Measurements from ENCODE around the gene GZF1.

The GZF1 gene

DNA sequence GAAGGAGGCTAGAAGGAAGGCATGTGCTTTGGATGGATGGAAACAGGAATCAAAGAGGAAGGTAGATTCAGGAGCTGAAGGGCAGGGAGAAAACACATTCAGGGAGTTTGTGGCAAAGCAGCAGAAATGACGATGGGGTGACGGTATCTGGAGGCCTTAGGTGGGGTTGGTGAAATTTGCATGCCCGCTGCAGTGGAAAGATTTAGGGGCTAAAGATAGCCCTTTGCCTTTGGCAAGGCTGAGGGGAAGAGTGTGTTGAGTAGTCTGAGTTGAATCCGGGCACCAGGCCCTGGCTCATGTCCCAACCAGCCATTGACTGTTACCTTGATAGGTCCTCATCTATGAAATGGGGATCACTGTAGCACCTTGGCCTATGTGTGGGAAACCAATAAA is 1.3 kb downstream of the GZF1 start:
- H3K27ac ChIP-seq (ENCODE audit: low read depth, low read length) = no peak overlapping the region
- peak overlapping the region; percentile 76 for H3K4me3 ChIP-seq (ENCODE audit: low read length)
- H3K4me1 ChIP-seq (ENCODE audit: control insufficient read depth, insufficient read depth, low read length) = peaks cover 20% of the 10 kb centered on the region
- H3K36me3 ChIP-seq (ENCODE audit: control insufficient read depth, insufficient read depth, low read length) = peaks cover 10% of the 10 kb centered on the region
- no peak overlapping the region for H3K9ac ChIP-seq (ENCODE audit: low read length)
- no peaks in the 10 kb centered on the region for H3K27me3 ChIP-seq (ENCODE audit: control insufficient read depth, insufficient read depth, low read length)

DNA sequence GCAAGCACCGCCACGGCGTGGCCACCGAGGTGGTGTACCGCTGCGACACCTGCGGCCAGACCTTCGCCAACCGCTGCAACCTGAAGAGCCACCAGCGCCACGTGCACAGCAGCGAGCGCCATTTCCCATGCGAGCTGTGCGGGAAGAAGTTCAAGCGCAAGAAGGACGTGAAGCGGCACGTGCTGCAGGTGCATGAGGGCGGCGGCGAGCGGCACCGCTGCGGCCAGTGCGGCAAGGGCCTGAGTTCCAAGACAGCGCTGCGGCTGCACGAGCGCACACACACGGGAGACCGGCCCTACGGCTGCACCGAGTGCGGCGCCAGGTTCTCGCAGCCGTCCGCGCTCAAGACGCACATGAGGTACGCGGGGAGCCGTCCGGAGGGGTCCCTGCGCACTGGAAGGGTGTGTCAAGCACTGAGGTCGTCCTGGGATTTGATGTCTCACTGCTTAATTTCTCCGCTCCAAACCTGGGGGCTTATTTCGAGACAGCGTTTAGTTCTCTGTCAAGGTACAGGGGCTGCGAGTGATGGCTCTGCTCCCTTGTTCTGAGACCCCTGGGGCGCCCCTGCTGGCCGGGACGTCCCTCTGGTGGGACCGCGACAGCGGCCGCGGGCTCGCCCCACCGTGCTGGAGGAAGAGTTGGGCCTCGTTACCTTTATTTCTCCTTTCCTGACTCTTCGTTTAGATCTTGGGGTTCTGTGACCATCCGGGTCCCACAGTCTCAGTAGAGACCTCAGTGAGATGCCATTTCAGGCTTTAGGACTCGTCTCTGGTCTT is 3.6 kb downstream of the GZF1 start:
- H3K27me3 ChIP-seq (ENCODE audit: control insufficient read depth, insufficient read depth, low read length) = no peaks in the 10 kb centered on the region
- peaks cover 20% of the 10 kb centered on the region for H3K36me3 ChIP-seq (ENCODE audit: control insufficient read depth, insufficient read depth, low read length)
- peaks cover 19% of the 10 kb centered on the region for H3K4me1 ChIP-seq (ENCODE audit: control insufficient read depth, insufficient read depth, low read length)
- no peak overlapping the region for H3K27ac ChIP-seq (ENCODE audit: low read depth, low read length)
- H3K9ac ChIP-seq (ENCODE audit: low read length) = no peak overlapping the region
- H3K4me3 ChIP-seq (ENCODE audit: low read length) = no peak overlapping the region

- H3K4me1 ChIP-seq (ENCODE audit: control insufficient read depth, insufficient read depth, low read length) = peaks cover 12% of the 10 kb centered on the region
- H3K27me3 ChIP-seq (ENCODE audit: control insufficient read depth, insufficient read depth, low read length) = no peaks in the 10 kb centered on the region
- no peak overlapping the region for H3K27ac ChIP-seq (ENCODE audit: low read depth, low read length)
- H3K9ac ChIP-seq (ENCODE audit: low read length) = no peak overlapping the region
- H3K36me3 ChIP-seq (ENCODE audit: control insufficient read depth, insufficient read depth, low read length) = peaks cover 24% of the 10 kb centered on the region
- no peak overlapping the region for H3K4me3 ChIP-seq (ENCODE audit: low read length)
Observed at GRCh38 chr20:23366384-23366783, 4.4 kb downstream of the GZF1 start.

DNA sequence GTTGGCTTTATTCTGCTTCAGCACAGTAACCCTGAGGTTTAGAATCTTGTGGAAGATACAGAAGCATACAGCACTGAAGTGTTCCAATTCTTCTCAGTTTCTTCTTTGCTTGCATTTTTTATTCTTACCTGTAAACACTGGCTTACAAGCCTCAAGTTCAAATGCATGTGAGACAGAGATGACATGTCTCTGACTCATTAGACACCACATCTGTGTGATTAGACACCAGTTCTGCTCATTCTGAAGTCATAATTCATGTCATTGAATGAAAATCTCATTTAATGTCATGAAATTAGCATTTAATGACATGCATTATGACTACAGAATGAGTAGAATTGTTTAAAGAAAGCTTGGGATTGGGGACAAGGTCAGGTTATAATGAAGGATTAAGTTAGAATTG is 5.8 kb downstream of the GZF1 start:
- Histone ChIP-seq H3K9ac (ENCODE audit: low read length) (no peak overlapping the region), H3K27ac (ENCODE audit: low read depth, low read length) (no peak overlapping the region), H3K4me1 (ENCODE audit: control insufficient read depth, insufficient read depth, low read length) (peaks cover 10% of the 10 kb centered on the region), H3K36me3 (ENCODE audit: control insufficient read depth, insufficient read depth, low read length) (peaks cover 24% of the 10 kb centered on the region), H3K27me3 (ENCODE audit: control insufficient read depth, insufficient read depth, low read length) (no peaks in the 10 kb centered on the region), H3K4me3 (ENCODE audit: low read length) (no peak overlapping the region)

DNA sequence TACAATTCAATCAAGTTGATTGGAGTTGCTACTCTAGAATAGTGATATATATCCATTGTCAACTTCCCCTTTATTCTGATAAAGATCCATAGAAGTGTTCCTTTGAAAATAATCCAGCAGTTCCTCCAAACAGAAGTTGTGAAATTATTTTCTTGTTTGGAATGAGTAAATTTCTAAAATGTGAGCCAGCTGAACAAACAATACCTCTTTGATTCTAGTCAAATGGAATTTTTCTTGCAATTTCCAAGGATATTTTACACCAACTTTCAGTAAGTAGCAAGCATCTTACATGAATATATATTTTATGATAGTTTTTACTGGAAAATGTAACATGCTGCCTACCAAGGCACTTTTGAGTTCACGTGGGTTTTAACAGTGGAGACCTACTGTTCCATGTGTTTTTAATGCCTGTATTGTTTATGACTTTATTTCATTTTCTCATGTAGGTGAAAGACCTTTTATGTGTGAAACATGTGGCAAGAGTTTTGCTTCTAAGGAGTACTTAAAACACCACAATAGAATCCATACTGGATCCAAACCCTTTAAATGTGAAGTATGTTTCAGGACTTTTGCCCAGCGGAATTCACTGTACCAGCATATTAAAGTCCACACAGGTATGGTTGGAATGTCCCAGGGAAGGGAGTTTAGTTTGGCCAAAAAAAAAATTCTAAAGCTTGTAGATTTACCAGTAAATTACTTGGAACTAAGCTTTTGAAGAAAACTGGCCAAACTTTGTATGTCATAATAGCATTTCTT is 6.5 kb downstream of the GZF1 start:
- peaks cover 28% of the 10 kb centered on the region for H3K36me3 ChIP-seq (ENCODE audit: control insufficient read depth, insufficient read depth, low read length)
- H3K27ac ChIP-seq (ENCODE audit: low read depth, low read length) = no peak overlapping the region
- H3K4me3 ChIP-seq (ENCODE audit: low read length) = no peak overlapping the region
- H3K27me3 ChIP-seq (ENCODE audit: control insufficient read depth, insufficient read depth, low read length) = no peaks in the 10 kb centered on the region
- no peak overlapping the region for H3K9ac ChIP-seq (ENCODE audit: low read length)
- H3K4me1 ChIP-seq (ENCODE audit: control insufficient read depth, insufficient read depth, low read length) = peaks cover 3% of the 10 kb centered on the region

GRCh38 chr20:23369072-23369823 is 7.3 kb downstream of the GZF1 start:
- H3K36me3 ChIP-seq (ENCODE audit: control insufficient read depth, insufficient read depth, low read length) = peaks cover 30% of the 10 kb centered on the region
- H3K27me3 ChIP-seq (ENCODE audit: control insufficient read depth, insufficient read depth, low read length) = no peaks in the 10 kb centered on the region
- H3K4me3 ChIP-seq (ENCODE audit: low read length) = no peak overlapping the region
- no peak overlapping the region for H3K9ac ChIP-seq (ENCODE audit: low read length)
- no peak overlapping the region for H3K27ac ChIP-seq (ENCODE audit: low read depth, low read length)
- H3K4me1 ChIP-seq (ENCODE audit: control insufficient read depth, insufficient read depth, low read length) = peaks cover 3% of the 10 kb centered on the region

DNA sequence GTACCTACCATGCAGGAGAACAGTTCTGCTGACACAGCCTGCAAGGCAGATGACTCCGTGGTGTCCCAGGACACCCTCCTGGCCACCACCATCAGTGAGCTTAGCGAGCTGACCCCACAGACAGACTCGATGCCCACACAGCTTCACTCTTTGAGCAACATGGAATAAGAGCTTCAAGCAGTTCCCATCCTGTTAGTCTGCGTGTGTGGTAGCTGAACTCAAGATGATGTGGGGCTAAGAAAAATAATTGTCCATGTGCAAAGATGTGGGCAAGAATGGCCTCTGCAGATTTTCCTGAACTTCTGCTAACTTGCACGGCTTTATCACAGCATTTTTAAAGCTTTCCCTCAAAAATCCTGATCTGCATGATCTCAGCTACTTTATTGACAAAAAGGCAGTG is 8.3 kb downstream of the GZF1 start:
- no peak overlapping the region for H3K27ac ChIP-seq (ENCODE audit: low read depth, low read length)
- H3K27me3 ChIP-seq (ENCODE audit: control insufficient read depth, insufficient read depth, low read length) = no peaks in the 10 kb centered on the region
- peaks cover 25% of the 10 kb centered on the region for H3K36me3 ChIP-seq (ENCODE audit: control insufficient read depth, insufficient read depth, low read length)
- H3K4me1 ChIP-seq (ENCODE audit: control insufficient read depth, insufficient read depth, low read length) = peaks cover 3% of the 10 kb centered on the region
- no peak overlapping the region for H3K4me3 ChIP-seq (ENCODE audit: low read length)
- H3K9ac ChIP-seq (ENCODE audit: low read length) = no peak overlapping the region

DNA sequence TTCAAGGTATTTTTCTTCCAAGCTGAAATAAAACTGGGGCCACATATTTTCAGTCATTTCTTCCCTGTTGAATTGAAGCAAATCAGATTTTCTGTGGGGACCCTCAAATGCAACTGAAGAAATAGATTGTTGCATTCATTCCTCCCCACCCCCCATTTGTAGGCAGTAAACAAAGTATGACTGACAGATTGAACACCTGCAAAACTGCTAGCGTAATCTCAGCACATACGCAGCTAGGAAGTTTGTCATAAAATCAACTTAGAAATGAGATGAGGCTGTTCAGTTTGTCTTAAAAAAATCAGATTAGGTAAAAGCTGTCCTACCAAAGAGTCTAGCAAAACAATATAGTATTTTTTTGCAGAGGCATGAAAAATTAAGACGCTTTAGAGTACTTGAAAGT is 8.9 kb downstream of the GZF1 start:
- H3K36me3 ChIP-seq (ENCODE audit: control insufficient read depth, insufficient read depth, low read length) = peaks cover 22% of the 10 kb centered on the region
- no peaks in the 10 kb centered on the region for H3K27me3 ChIP-seq (ENCODE audit: control insufficient read depth, insufficient read depth, low read length)
- H3K9ac ChIP-seq (ENCODE audit: low read length) = no peak overlapping the region
- H3K4me3 ChIP-seq (ENCODE audit: low read length) = no peak overlapping the region
- no peak overlapping the region for H3K27ac ChIP-seq (ENCODE audit: low read depth, low read length)
- peaks cover 3% of the 10 kb centered on the region for H3K4me1 ChIP-seq (ENCODE audit: control insufficient read depth, insufficient read depth, low read length)

GRCh38 chr20:23371496-23371895 is 9.5 kb downstream of the GZF1 start:
- Histone ChIP-seq H3K9ac (ENCODE audit: low read length) (no peak overlapping the region), H3K4me3 (ENCODE audit: low read length) (no peak overlapping the region), H3K36me3 (ENCODE audit: control insufficient read depth, insufficient read depth, low read length) (peaks cover 20% of the 10 kb centered on the region), H3K4me1 (ENCODE audit: control insufficient read depth, insufficient read depth, low read length) (peaks cover 3% of the 10 kb centered on the region), H3K27ac (ENCODE audit: low read depth, low read length) (no peak overlapping the region), H3K27me3 (ENCODE audit: control insufficient read depth, insufficient read depth, low read length) (no peaks in the 10 kb centered on the region)

- Histone ChIP-seq H3K36me3 (ENCODE audit: control insufficient read depth, insufficient read depth, low read length) (peaks cover 19% of the 10 kb centered on the region), H3K9ac (ENCODE audit: low read length) (no peak overlapping the region)
Observed at GRCh38 chr20:23374441-23374840, 12.5 kb downstream of the GZF1 start.

DNA sequence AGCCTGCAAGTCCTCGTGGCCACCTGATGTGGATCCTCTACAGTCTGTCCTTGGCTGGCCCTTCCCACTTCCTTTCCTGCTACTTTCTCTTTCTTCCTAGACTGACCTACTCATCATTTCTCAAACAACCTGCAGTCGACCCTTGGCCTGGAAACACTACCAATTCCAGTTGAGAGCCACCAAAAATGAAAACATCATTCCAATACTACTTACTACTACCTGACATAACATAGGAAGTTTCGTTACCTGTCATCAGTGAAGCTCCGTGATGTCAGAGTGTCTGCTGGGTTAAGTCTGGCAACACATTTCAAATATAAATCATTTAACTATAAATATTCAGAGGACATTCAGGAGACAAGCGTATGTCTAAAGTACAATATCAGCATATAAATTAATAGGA is 13.8 kb downstream of the GZF1 start:
- Histone ChIP-seq H3K4me3 (ENCODE audit: low read length) (no peak overlapping the region), H3K27me3 (ENCODE audit: control insufficient read depth, insufficient read depth, low read length) (no peaks in the 10 kb centered on the region), H3K9ac (ENCODE audit: low read length) (no peak overlapping the region), H3K36me3 (ENCODE audit: control insufficient read depth, insufficient read depth, low read length) (peaks cover 9% of the 10 kb centered on the region), H3K27ac (ENCODE audit: low read depth, low read length) (no peak overlapping the region), H3K4me1 (ENCODE audit: control insufficient read depth, insufficient read depth, low read length) (no peaks in the 10 kb centered on the region)

More at GRCh38 chr20:23374441-23374840, 12.5 kb downstream of the GZF1 start:
- Histone ChIP-seq H3K4me1 (ENCODE audit: control insufficient read depth, insufficient read depth, low read length) (no peaks in the 10 kb centered on the region), H3K27ac (ENCODE audit: low read depth, low read length) (no peak overlapping the region), H3K4me3 (ENCODE audit: low read length) (no peak overlapping the region), H3K27me3 (ENCODE audit: control insufficient read depth, insufficient read depth, low read length) (no peaks in the 10 kb centered on the region)

- no peak overlapping the region for H3K27ac ChIP-seq (ENCODE audit: low read depth, low read length)
- H3K4me1 ChIP-seq (ENCODE audit: control insufficient read depth, insufficient read depth, low read length) = no peaks in the 10 kb centered on the region
- H3K4me3 ChIP-seq (ENCODE audit: low read length) = no peak overlapping the region
- no peaks in the 10 kb centered on the region for H3K36me3 ChIP-seq (ENCODE audit: control insufficient read depth, insufficient read depth, low read length)
- no peak overlapping the region for H3K9ac ChIP-seq (ENCODE audit: low read length)
- no peaks in the 10 kb centered on the region for H3K27me3 ChIP-seq (ENCODE audit: control insufficient read depth, insufficient read depth, low read length)
Observed at GRCh38 chr20:23379772-23380171, 17.8 kb downstream of the GZF1 start.
